ENCODE measurements around the gene PCDH17.

The PCDH17 gene

GRCh38 chr13:57734306-57734705 is 102.8 kb downstream of the PCDH17 start:
- H3K4me1 ChIP-seq (ENCODE audit: low read length): peaks cover 8% of the 10 kb centered on the region
- H3K4me2 ChIP-seq (ENCODE audit: low read length): no peak overlapping the region
- no peak overlapping the region for H3K4me3 ChIP-seq (ENCODE audit: low read length)
- no peaks in the 10 kb centered on the region for H3K9me3 ChIP-seq (ENCODE audit: insufficient read depth, low read length)
- no peaks in the 10 kb centered on the region for H3K36me3 ChIP-seq (replicated peaks; ENCODE audit: low read depth, low read length)
- H4K20me1 ChIP-seq (ENCODE audit: insufficient read depth, low read length): no peaks in the 10 kb centered on the region
- no peak overlapping the region for H2AFZ ChIP-seq (ENCODE audit: low read depth, low read length)
- H3K79me2 ChIP-seq (ENCODE audit: low read length): no peaks in the 10 kb centered on the region
- no peak overlapping the region for H3K27ac ChIP-seq (ENCODE audit: low read length)
- H3K9ac ChIP-seq (ENCODE audit: low read length): no peak overlapping the region
- TF ChIP-seq, protein P1, sequence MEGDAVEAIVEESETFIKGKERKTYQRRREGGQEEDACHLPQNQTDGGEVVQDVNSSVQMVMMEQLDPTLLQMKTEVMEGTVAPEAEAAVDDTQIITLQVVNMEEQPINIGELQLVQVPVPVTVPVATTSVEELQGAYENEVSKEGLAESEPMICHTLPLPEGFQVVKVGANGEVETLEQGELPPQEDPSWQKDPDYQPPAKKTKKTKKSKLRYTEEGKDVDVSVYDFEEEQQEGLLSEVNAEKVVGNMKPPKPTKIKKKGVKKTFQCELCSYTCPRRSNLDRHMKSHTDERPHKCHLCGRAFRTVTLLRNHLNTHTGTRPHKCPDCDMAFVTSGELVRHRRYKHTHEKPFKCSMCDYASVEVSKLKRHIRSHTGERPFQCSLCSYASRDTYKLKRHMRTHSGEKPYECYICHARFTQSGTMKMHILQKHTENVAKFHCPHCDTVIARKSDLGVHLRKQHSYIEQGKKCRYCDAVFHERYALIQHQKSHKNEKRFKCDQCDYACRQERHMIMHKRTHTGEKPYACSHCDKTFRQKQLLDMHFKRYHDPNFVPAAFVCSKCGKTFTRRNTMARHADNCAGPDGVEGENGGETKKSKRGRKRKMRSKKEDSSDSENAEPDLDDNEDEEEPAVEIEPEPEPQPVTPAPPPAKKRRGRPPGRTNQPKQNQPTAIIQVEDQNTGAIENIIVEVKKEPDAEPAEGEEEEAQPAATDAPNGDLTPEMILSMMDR (IDR thresholded peaks at IDR 0.05; ENCODE audit: low read depth, low read length): no peak
- no peak for TF ChIP-seq EZH2phosphoT487 (IDR thresholded peaks at IDR 0.05; ENCODE audit: low read depth)
- no peaks in the 10 kb centered on the region for H3K27me3 ChIP-seq (ENCODE audit: low read depth, low read length)

GRCh38 chr13:57739089-57739488 is 107.5 kb downstream of the PCDH17 start:
- H3K27ac ChIP-seq (ENCODE audit: low read length): no peak overlapping the region
- H3K27me3 ChIP-seq (ENCODE audit: low read depth, low read length): no peaks in the 10 kb centered on the region
- TF ChIP-seq EZH2phosphoT487 (IDR thresholded peaks at IDR 0.05; ENCODE audit: low read depth): no peak
- TF ChIP-seq, protein P1 (IDR thresholded peaks at IDR 0.05; ENCODE audit: low read depth, low read length): no peak
- H3K4me2 ChIP-seq (ENCODE audit: low read length): no peak overlapping the region
- no peaks in the 10 kb centered on the region for H4K20me1 ChIP-seq (ENCODE audit: insufficient read depth, low read length)
- no peak overlapping the region for H3K4me3 ChIP-seq (ENCODE audit: low read length)
- no peaks in the 10 kb centered on the region for H3K36me3 ChIP-seq (replicated peaks; ENCODE audit: low read depth, low read length)
- H3K9ac ChIP-seq (ENCODE audit: low read length): no peak overlapping the region
- no peaks in the 10 kb centered on the region for H3K79me2 ChIP-seq (ENCODE audit: low read length)
- peaks cover 8% of the 10 kb centered on the region for H3K4me1 ChIP-seq (ENCODE audit: low read length)
- no peak overlapping the region for H2AFZ ChIP-seq (ENCODE audit: low read depth, low read length)
- no peaks in the 10 kb centered on the region for H3K9me3 ChIP-seq (ENCODE audit: insufficient read depth, low read length)

DNA sequence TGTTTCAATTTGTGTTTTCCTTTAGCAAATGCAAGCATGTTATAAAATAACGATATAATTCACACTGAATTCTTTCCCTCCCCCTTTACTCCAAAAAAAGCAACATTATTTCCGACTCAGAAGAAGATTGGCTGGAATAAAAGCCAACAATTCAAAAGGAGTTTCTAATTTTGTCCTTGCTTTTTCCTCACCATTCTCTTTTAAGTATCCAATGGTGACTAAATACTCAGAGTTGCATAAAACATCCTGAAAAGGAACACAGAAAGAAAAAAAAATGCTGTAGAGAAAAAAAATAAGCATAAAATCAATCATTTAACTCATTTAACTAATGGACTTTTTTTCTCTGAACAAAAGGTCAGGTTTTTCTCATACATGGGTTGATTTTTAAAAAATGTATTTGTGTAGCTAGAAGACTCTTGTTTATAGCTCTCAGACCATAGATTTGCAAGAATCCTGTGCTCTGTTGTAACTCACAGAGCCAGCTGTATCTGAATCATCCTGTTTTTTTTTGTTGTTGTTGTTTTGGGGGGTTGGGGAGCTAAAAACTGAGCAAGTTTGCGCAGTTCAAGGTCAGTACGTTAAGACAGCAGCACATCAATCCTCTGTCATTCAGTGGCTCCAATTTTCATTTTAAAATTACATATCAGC is 108.1 kb downstream of the PCDH17 start:
- H3K4me3 ChIP-seq (ENCODE audit: low read length): no peak overlapping the region
- H3K4me1 ChIP-seq (ENCODE audit: low read length): peaks cover 8% of the 10 kb centered on the region
- H2AFZ ChIP-seq (ENCODE audit: low read depth, low read length): no peak overlapping the region
- no peak overlapping the region for H3K9ac ChIP-seq (ENCODE audit: low read length)
- H4K20me1 ChIP-seq (ENCODE audit: insufficient read depth, low read length): no peaks in the 10 kb centered on the region
- no peaks in the 10 kb centered on the region for H3K79me2 ChIP-seq (ENCODE audit: low read length)
- no peak overlapping the region for H3K4me2 ChIP-seq (ENCODE audit: low read length)
- no peak for TF ChIP-seq EZH2phosphoT487 (IDR thresholded peaks at IDR 0.05; ENCODE audit: low read depth)
- TF ChIP-seq, protein P1 (IDR thresholded peaks at IDR 0.05; ENCODE audit: low read depth, low read length): no peak
- no peaks in the 10 kb centered on the region for H3K9me3 ChIP-seq (ENCODE audit: insufficient read depth, low read length)
- H3K36me3 ChIP-seq (replicated peaks; ENCODE audit: low read depth, low read length): no peaks in the 10 kb centered on the region
- no peak overlapping the region for H3K27ac ChIP-seq (ENCODE audit: low read length)
- H3K27me3 ChIP-seq (ENCODE audit: low read depth, low read length): no peaks in the 10 kb centered on the region

GRCh38 chr13:57740719-57741118 is 109.2 kb downstream of the PCDH17 start:
- H3K79me2 ChIP-seq (ENCODE audit: low read length): no peaks in the 10 kb centered on the region

More at GRCh38 chr13:57740719-57741118, 109.2 kb downstream of the PCDH17 start:
- no peak overlapping the region for H3K4me2 ChIP-seq (ENCODE audit: low read length)
- TF ChIP-seq, protein P1 (IDR thresholded peaks at IDR 0.05; ENCODE audit: low read depth, low read length): no peak
- no peak for TF ChIP-seq EZH2phosphoT487 (IDR thresholded peaks at IDR 0.05; ENCODE audit: low read depth)
- no peak overlapping the region for H3K27ac ChIP-seq (ENCODE audit: low read length)
- H2AFZ ChIP-seq (ENCODE audit: low read depth, low read length): no peak overlapping the region
- no peaks in the 10 kb centered on the region for H3K27me3 ChIP-seq (ENCODE audit: low read depth, low read length)
- H3K9me3 ChIP-seq (ENCODE audit: insufficient read depth, low read length): no peaks in the 10 kb centered on the region
- peaks cover 8% of the 10 kb centered on the region for H3K4me1 ChIP-seq (ENCODE audit: low read length)
- H3K36me3 ChIP-seq (replicated peaks; ENCODE audit: low read depth, low read length): no peaks in the 10 kb centered on the region
- H3K4me3 ChIP-seq (ENCODE audit: low read length): no peak overlapping the region
- H3K9ac ChIP-seq (ENCODE audit: low read length): no peak overlapping the region
- H4K20me1 ChIP-seq (ENCODE audit: insufficient read depth, low read length): no peaks in the 10 kb centered on the region

Data from OCI-LY3 (cell line).